Right lobe of liver (tissue), 4 donors: ENCODE data around the gene C2orf69.

ENCODE experiments used
- CTCF ChIP-seq, 4 donors: fragments of 200-600 bp in 3 of 4; fragments of 450-650 bp in 1 of 4; IDR thresholded peaks; one replicate each; pipeline versions ENCODE4 v1.5.1 to v1.8.0; 2016 to 2022; ENCODE audit warnings: antibody characterized with exemption in 4 of 4, mild to moderate bottlenecking in 2 of 4
- POLR2A ChIP-seq: fragments of 450-650 bp; IDR thresholded peaks from one replicate; pipeline ENCODE4 v1.6.1; 2017; ENCODE audit warnings: antibody characterized with exemption, mild to moderate bottlenecking
- donor health status: DM: no; HTN: no; CAD: no.
- donor health status: DM: no; HTN: no; CAD: no.
- donor health status: DM: no; HTN: yes; CAD: no.

DNA sequence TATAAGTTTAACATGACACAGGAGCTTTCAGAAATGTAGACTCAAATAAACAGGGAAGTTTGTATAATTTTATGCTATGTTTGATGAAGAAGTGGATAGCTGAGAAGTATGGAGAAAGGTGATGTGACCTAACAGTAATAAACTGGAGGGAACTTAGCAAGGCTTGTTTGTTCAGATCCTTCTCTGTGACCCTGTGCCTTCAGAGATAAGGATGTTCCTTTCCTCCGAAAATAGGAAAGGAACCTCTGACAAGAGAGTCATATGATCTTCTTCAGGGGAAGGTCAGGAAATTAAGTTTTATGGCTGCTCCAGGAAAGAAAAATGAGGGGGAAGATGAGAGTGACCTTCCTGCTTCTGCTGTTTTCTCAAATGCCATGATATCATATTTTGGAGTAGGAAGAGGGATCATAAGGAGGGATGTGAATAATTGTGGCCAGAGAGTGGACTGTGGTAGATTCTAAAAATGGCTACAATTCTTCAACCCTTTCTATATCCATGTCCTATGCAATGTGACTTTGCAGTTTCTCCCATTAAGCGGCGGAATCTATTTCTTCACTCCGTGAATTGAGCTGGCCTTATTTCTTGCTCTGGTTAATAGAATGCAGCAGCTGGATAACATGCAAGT lies 8.5 kb upstream of the C2orf69 start:
- TF ChIP-seq CTCF (IDR thresholded peaks at IDR 0.05), result no peak
- TF ChIP-seq POLR2A, result no peak
